GM21381 (cell line): Measurements from ENCODE around the gene IL13RA1.
"Not testable (repeated sequence)": the region's sequence is repeated elsewhere in the genome, so short reads cannot be mapped to it uniquely, and the experiment has no call there.

Source experiments
- ATAC-seq: cut with Tn5 transposase; IDR thresholded peaks from one replicate; pipeline ENCODE4 v1.9.1; 2021; ENCODE audit warnings: mild to moderate bottlenecking, moderate library complexity; ENCODE audit not compliant: unreplicated experiment

IL13RA1 gene

DNA sequence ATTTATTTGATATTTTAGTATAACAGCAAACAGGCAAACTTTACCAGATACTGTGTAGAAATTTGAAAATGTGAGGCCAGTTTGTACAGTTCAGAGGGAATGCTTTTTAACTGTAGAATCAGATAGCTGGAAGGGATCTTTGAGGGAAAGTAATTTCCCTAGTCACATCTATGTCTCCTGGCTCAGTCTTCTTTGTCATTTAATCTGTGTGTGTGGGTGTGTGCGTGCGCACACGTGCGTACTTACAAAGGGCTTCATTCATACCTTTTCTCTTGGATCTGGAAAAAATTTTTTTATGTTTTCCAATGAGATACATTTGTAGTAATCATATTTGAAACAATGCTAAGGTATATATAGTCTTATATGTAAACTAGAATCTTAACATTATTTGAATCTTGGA is 44.6 kb downstream of the IL13RA1 start:
- ATAC-seq, result no peak

GRCh38 chrX:118773782-118774181 is 46.4 kb downstream of the IL13RA1 start:
- no peak for ATAC-seq

DNA sequence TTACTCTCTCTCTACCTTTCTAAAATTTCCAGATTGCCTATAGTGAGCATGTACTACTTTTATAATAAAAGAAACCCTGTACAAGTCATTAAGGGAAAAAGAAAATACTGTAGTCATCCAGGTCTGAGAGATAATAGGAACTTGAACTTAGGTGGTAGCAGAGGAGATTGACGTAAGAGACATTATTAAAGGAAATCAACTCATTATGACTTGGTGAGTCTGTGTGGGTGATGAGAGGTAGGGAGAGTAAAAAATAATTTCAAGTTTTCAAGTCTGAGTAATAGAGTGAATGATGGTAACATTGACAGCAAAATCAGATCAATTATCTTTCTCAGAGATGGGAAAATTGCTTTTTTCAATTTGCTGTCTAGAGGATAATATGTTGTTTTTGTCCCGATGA is 52.2 kb downstream of the IL13RA1 start:
- no peak for ATAC-seq

DNA sequence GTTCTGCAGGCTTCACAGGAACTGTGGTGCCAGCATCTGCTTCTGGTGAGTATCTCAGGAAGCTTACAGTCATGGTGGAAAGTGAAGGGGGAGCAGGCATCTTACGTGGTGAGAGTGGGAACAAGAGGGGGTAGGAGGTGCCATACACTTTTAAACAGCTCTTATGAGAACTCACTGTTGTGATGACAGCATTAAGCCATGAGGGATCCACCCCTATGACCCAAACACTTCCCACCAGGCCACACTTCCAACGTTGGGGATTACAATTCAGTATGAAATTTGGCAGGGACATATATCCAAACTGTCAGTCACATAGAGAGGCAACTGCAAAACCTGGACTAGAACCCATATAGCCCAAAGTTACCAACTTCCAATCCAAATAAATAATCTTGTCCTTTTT is 53.1 kb downstream of the IL13RA1 start:
- ATAC-seq, result no peak

GRCh38 chrX:118780911-118781310 is 53.5 kb downstream of the IL13RA1 start:
- no peak for ATAC-seq

DNA sequence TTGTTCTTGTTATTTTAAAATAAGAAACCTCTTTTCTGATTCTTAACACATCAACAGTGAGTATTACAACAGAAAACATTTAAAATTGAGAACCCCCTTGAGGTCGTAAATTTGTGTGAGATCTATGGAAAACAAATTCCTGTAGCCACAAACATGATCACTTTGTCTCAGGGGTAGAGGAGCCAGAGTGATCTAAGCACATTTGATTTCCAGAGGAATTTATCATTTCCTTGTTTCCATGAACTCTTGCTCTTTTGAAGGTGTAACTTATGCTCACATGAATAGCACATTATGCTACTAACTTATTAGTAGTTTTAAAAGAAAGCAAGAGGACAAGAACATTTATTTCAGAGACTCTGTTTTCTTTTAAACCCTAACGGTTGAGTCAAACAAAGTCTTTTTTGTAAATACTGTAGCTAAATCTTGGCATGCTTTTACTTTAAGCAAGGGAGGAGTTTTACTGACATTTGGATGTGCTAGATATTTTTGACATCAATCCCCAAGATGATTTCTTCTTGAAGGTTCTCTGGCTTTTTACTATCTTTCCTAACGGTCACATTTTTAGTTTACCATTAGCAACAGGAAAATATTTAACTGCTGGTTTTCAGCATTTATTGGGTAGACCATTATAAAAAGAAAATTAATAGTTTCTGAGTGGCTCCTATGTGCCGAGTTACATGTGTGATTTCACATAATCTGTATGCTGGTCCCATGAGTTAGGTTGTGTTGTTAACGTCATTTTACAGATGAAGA is 68.3 kb downstream of the IL13RA1 start:
- no peak for ATAC-seq

- ATAC-seq, result no peak
Measured at GRCh38 chrX:118802857-118803256, 75.5 kb downstream of the IL13RA1 start.

DNA sequence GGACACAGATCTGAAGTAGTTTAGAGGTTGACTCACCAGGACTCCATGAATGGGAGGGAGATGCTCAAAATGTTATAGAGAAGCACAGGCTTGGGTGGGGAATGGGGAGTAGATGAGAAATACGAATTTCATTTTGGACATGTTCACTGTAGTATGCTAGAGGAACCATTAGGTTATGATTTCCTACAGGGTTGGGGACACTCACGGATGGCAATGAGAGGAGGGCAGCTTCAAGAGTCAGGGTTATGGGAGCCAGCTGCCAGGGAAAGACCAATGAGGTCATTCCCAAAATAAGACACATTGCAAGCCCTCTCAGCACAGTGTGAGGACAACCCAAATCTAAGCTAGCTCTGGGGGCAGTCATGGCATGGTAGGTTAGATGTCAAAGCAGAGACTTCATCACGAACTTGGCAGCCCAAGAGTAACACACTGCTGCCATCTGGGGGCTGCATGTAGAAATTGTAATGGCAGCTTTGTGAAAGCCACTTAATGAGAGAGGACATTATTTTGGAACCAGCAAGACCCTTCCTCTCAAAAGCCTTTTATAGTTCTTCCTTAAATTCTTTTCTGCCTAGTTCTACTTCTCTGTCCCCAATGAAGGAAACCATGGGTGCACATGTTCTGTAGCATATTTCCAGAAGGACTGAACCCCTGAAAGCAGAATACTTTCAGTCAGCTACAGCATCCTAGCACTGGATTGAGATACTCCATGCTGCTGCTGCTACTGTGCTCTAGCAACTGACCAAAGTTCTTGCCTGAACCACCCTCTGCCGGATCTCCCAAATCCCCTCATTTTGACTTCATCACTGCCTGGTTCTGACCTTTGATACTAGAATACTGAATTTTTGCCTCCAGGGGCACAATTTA is 80.0 kb downstream of the IL13RA1 start:
- no peak for ATAC-seq

DNA sequence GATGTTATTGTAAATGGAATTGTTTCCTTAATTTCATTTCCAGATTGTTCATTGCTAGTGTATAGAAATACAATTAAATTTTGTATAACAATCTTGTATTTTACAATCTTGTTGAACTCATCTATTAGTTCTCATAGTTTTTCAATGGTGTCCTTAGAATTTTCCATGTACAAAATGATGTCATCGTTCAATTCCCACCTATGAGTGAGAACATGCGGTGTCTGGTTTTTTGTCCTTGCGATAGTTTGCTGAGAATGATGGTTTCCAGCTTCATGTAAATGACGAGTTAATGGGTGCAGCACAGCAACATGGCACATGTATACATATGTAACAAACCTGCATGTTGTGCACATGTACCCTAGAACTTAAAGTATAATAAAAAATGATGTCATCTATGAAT is 89.9 kb downstream of the IL13RA1 start:
- ATAC-seq, result not testable (repeated sequence)

GRCh38 chrX:118823263-118824172 is 96.1 kb downstream of the IL13RA1 start, which contains the start of gene ZCCHC12:
TSS of gene ZCCHC12 (plus strand) at chrX:118823824. CDS start at chrX:118825245, 1,421 bp downstream.
- no peak for ATAC-seq

DNA sequence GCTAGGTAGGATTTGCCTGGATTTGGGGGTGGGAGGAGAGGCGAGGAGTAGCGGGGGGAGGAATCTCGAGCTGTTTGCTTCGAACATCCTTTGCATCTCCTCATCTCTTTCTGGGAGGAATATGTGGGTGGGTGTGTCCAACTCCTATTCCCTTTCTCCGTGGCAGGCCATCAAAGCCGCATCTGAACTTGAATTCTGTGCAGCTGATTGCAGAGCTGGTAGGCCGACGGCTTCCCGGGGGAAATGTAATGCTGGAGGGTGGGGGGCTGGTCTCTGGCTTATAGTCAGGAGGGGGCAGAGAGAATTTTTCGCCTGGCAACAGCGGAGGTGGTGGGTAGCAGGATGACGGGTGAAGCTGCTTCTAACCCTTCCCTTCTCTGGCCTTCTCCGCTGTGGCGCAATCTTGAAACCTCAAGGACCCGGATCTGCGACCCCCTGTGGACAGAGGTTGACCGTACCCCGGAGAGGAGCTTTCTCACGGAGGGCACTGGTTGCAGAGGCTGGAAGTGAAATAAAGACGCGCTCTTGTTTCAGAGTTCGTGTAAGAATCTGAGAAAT is 96.8 kb downstream of the IL13RA1 start:
- no peak for ATAC-seq

GRCh38 chrX:118825227-118825626 is 97.8 kb downstream of the IL13RA1 start:
- ATAC-seq, result no peak

DNA sequence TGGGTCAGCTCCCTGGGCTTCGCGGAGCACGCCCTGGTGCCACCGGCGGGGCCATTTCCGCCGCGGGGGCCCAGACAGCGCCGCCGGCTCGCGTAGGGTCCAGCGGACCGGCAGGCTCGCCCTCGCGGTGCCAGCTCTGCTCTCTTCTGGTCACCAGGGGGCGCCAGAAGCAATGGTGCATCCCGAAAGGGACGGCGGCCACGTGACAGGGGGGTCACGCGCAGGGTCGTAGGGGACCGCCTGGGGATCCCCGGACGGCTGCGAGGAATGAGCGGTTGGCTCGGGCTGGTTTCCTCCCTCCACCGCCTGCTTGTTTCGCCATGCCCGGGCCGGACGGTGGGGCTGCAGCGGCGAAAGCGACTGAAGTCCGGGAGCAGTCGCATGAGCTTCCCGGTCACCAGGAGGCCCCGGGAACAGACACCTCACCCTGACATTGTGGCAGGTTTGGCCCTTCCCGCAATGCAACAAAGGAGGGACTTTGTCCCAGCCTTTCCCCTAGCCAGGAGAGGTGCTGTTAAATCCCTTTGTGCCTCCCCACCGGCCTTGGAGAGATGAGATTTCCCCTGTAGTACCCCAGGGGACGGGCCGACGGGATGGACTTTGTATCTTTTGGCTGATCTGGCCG is 112.0 kb downstream of the IL13RA1 start:
- ATAC-seq, result no peak
